Heart left ventricle (tissue), 13 donors: ENCODE results near the gene OASL.

Experiments used
- POLR2A ChIP-seq, 2 donors: fragments of 450-650 bp; IDR thresholded peaks; one replicate each; pipeline ENCODE4 v1.6.1; 2017; ENCODE audit warnings: antibody characterized with exemption in 2 of 2, mild to moderate bottlenecking in 2 of 2, moderate library complexity in 2 of 2
- TF ChIP-seq, protein P1 (sequence below), 12 donors: fragments of 200-600 bp; sonication (generic) in 4 of 12; IDR thresholded peaks; one replicate each; pipeline versions ENCODE4 v1.5.0 to v1.8.0; 2018 to 2022; ENCODE audit warnings: antibody characterized with exemption in 12 of 12, mild to moderate bottlenecking in 5 of 12
- donor health status: ischemic (EF 13 %, LVEDD 7.1; RV severe dilation, severe dysfunction).
- donor health status: DM: no; HTN: yes; CAD: no.
- donor health status: DM: no; HTN: no; CAD: no.
- donor health status: ischemic (EF 25% LVEDD 6.9; RV normal size, moderate dysfunction).
- donor health status: ischemic (EF 25% LVEDD 5.7; RV mildly dilated, moderate dysfunction).
- donor health status: ischemic (EF 35%, LVEDD 5.7; RV mildly dilated, moderate dysfunction).
- donor health status: nonischemic (EF 11% LVEDD 7.7; RV severe dilation, severe dysfunction).
- donor health status: DM: yes; HTN: yes; CAD: no.
- donor health status: PGD.
- donor health status: ischemic (EF 29% LVEDD 5.4; RV normal size, mild dysfunction).
- donor health status: nonischemic (EF 23%, LVEDD 6.1; RV moderate dilation, normal function).

DNA sequence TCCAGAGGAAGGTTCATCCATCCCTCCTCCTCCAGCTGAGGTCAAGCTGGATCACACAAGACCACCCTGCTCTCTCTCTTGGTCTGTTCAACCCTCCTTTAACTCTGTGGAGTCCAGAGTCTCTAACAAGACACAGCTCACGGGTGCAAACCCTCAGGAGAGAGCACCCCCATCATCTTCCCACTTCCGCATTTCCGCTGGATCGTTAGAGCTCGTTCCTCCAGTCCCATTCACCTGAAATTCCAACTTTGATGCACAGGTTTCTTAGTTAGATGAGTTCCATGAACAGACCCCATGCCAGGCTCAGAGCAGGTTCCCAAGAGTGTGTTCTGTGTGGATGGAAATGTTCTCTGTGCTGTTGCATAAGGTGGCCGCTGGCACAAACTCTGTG is 49.1 kb upstream of the OASL start:
- TF ChIP-seq, protein P1, sequence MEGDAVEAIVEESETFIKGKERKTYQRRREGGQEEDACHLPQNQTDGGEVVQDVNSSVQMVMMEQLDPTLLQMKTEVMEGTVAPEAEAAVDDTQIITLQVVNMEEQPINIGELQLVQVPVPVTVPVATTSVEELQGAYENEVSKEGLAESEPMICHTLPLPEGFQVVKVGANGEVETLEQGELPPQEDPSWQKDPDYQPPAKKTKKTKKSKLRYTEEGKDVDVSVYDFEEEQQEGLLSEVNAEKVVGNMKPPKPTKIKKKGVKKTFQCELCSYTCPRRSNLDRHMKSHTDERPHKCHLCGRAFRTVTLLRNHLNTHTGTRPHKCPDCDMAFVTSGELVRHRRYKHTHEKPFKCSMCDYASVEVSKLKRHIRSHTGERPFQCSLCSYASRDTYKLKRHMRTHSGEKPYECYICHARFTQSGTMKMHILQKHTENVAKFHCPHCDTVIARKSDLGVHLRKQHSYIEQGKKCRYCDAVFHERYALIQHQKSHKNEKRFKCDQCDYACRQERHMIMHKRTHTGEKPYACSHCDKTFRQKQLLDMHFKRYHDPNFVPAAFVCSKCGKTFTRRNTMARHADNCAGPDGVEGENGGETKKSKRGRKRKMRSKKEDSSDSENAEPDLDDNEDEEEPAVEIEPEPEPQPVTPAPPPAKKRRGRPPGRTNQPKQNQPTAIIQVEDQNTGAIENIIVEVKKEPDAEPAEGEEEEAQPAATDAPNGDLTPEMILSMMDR (IDR thresholded peaks at IDR 0.05): no peak
- no peak for TF ChIP-seq POLR2A (IDR thresholded peaks at IDR 0.05)
